ENCODE results near the gene IL13RA1. TPM values are rescaled to one million over a fixed set of nuclear protein-coding genes. Genes with fewer than 3 reads are reported as not detected.

IL13RA1 gene
- total RNA-seq, 1 experiment from 2014 or later, result 28.2 TPM

- H3K79me2 ChIP-seq (ENCODE audit: insufficient read depth, low read length), result peaks cover 9% of the 10 kb centered on the region; the same call in 1 of the 2 replicates
- CTCF ChIA-PET, result no interaction called here
Measured at GRCh38 chrX:118734909-118735308, 7.5 kb downstream of the IL13RA1 start.

DNA sequence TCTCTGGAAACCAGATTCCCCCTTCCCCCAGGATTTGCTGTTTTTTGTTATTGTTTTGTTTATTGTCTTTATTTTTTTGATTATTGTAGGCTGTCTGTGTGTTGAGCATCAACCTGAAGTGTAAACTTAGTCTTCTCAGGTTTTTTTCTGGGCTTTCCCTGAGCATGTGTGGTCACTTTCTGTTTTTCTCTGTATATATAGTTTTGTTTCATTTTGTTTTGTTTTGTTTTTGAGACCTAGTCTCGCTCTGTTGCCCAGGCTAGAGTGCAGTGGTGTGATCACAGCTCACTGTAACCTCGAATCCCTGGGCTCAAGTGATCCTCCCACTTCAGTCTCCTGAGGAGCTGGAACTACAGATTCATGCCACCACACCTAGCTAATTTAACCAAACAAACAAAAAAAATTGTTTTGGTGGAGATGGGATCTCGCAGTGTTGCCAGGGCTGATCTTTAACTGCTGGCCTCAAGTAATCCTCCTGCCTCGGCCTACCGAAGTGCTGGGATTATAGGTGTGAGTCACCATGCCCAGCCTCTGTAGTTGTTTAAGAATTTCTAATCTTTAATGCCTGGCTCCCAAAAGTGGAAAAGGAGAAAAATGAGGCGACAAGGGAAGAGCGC lies 9.1 kb downstream of the IL13RA1 start:
- Histone ChIP-seq H3K36me3 (ENCODE audit: control insufficient read depth in 1 of 2, insufficient read depth in 2 of 2, low read length in 2 of 2) (no peaks in the 10 kb centered on the region), H4K20me1 (ENCODE audit: insufficient read depth) (no peaks in the 10 kb centered on the region), H3K4me2 (ENCODE audit: low read length) (no peak overlapping the region), H2AFZ (ENCODE audit: low read depth, low read length, poor library complexity, severe bottlenecking) (no peak overlapping the region), H3K79me2 (ENCODE audit: insufficient read depth, low read length) (peaks cover 9% of the 10 kb centered on the region; the same call in 1 of the 2 replicates), H3K4me1 (ENCODE audit: control insufficient read depth in 1 of 2, insufficient read depth in 2 of 2, low read length in 2 of 2) (peaks cover 11 to 15% of the 10 kb centered on the region in 2 experiments), H3K4me3 (replicated peaks in 1 of 2; ENCODE audit: low read depth in 1 of 2, low read length in 2 of 2) (no peak overlapping the region), H3K9ac (ENCODE audit: low read length) (no peak overlapping the region), H3K9me3 (ENCODE audit: control insufficient read depth in 1 of 2, insufficient read depth in 1 of 2, low read depth in 1 of 2, low read length in 2 of 2) (no peaks in the 10 kb centered on the region), H3K9me2 (ENCODE audit: insufficient read depth) (no peaks in the 10 kb centered on the region), H3K27me3 (ENCODE audit: insufficient read depth, low read length) (no peaks in the 10 kb centered on the region), H3K27ac (ENCODE audit: low read depth, low read length) (no peak overlapping the region)
- BruUV-seq (replicated peaks), result no TSS peak
- ATAC-seq (no peak), DNase-seq (ENCODE audit: low read depth, low spot score) (no peak)
- POLR2A ChIA-PET, result no interaction called here
- intact Hi-C loops (cut with micrococcal nuclease), result no loop called here
- TF ChIP-seq SP1 (IDR thresholded peaks at IDR 0.05; ENCODE audit: low read depth) (no peak), TCF7L2 (IDR thresholded peaks at IDR 0.05; ENCODE audit: borderline replicate concordance, extremely low read depth, insufficient read depth, insufficient read length) (no peak), YY1 (IDR thresholded peaks at IDR 0.05; ENCODE audit: extremely low read depth, insufficient replicate concordance, low read depth, low read length) (no peak)
- TF ChIP-seq, protein P1, sequence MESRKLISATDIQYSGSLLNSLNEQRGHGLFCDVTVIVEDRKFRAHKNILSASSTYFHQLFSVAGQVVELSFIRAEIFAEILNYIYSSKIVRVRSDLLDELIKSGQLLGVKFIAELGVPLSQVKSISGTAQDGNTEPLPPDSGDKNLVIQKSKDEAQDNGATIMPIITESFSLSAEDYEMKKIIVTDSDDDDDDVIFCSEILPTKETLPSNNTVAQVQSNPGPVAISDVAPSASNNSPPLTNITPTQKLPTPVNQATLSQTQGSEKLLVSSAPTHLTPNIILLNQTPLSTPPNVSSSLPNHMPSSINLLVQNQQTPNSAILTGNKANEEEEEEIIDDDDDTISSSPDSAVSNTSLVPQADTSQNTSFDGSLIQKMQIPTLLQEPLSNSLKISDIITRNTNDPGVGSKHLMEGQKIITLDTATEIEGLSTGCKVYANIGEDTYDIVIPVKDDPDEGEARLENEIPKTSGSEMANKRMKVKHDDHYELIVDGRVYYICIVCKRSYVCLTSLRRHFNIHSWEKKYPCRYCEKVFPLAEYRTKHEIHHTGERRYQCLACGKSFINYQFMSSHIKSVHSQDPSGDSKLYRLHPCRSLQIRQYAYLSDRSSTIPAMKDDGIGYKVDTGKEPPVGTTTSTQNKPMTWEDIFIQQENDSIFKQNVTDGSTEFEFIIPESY (IDR thresholded peaks at IDR 0.05; ENCODE audit: extremely low read depth, insufficient replicate concordance, low read length), result no peak
- CTCF ChIA-PET, result no interaction called here
- RAD21 ChIA-PET (ENCODE audit: low non-redundant PET in 1 of 2, low total read pairs in 2 of 2, uncharacterized antibody in 2 of 2, unreplicated experiment in 2 of 2), result no interaction called here

More at GRCh38 chrX:118734909-118735308, 7.5 kb downstream of the IL13RA1 start:
- BruUV-seq (replicated peaks), result no TSS peak
- H3K9me2 ChIP-seq (ENCODE audit: insufficient read depth), result no peaks in the 10 kb centered on the region
- ChIA-PET POLR2A (no interaction called here), RAD21 (ENCODE audit: low non-redundant PET in 1 of 2, low total read pairs in 2 of 2, uncharacterized antibody in 2 of 2, unreplicated experiment in 2 of 2) (no interaction called here)
- peaks cover 7 to 15% of the 10 kb centered on the region in 2 experiments for H3K4me1 ChIP-seq (ENCODE audit: control insufficient read depth in 1 of 2, insufficient read depth in 2 of 2, low read length in 2 of 2)
- no peaks in the 10 kb centered on the region for H3K9me3 ChIP-seq (ENCODE audit: control insufficient read depth in 1 of 2, insufficient read depth in 1 of 2, low read depth in 1 of 2, low read length in 2 of 2)
- TF ChIP-seq POLR2AphosphoS5 (IDR thresholded peaks at IDR 0.05; ENCODE audit: low read depth, low read length), result no peak
- TF ChIP-seq SP1 (IDR thresholded peaks at IDR 0.05; ENCODE audit: low read depth), result no peak
- TF ChIP-seq, protein P2, sequence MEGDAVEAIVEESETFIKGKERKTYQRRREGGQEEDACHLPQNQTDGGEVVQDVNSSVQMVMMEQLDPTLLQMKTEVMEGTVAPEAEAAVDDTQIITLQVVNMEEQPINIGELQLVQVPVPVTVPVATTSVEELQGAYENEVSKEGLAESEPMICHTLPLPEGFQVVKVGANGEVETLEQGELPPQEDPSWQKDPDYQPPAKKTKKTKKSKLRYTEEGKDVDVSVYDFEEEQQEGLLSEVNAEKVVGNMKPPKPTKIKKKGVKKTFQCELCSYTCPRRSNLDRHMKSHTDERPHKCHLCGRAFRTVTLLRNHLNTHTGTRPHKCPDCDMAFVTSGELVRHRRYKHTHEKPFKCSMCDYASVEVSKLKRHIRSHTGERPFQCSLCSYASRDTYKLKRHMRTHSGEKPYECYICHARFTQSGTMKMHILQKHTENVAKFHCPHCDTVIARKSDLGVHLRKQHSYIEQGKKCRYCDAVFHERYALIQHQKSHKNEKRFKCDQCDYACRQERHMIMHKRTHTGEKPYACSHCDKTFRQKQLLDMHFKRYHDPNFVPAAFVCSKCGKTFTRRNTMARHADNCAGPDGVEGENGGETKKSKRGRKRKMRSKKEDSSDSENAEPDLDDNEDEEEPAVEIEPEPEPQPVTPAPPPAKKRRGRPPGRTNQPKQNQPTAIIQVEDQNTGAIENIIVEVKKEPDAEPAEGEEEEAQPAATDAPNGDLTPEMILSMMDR (IDR thresholded peaks at IDR 0.05 in 2 of 3, conservative IDR thresholded peaks at IDR 0.05 in 1 of 3; ENCODE audit: borderline replicate concordance in 1 of 3, insufficient read depth in 1 of 3, low read depth in 2 of 3, low read length in 2 of 3), result no peak
- TF ChIP-seq SRF (IDR thresholded peaks at IDR 0.05; ENCODE audit: low read depth), result no peak
- TF ChIP-seq CBX3 (IDR thresholded peaks at IDR 0.05; ENCODE audit: low read depth), result no peak
- no peaks in the 10 kb centered on the region for H4K20me1 ChIP-seq (ENCODE audit: insufficient read depth)
- H3K4me3 ChIP-seq (replicated peaks in 1 of 2; ENCODE audit: low read depth in 1 of 2, low read length in 2 of 2), result no peak overlapping the region
- no peak for ATAC-seq
- H3K27ac ChIP-seq (ENCODE audit: low read depth, low read length), result no peak overlapping the region
- DNase-seq (ENCODE audit: low read depth, low spot score), result no peak
- H3K27me3 ChIP-seq (ENCODE audit: insufficient read depth, low read length), result no peaks in the 10 kb centered on the region
- H3K36me3 ChIP-seq (ENCODE audit: control insufficient read depth in 1 of 2, insufficient read depth in 2 of 2, low read length in 2 of 2), result no peaks in the 10 kb centered on the region
- H3K9ac ChIP-seq (ENCODE audit: low read length), result no peak overlapping the region
- H3K4me2 ChIP-seq (ENCODE audit: low read length), result no peak overlapping the region
- intact Hi-C loops (cut with micrococcal nuclease), result no loop called here
- H2AFZ ChIP-seq (ENCODE audit: low read depth, low read length, poor library complexity, severe bottlenecking), result no peak overlapping the region
